Measurements from ENCODE around the gene GAPT.
"Not testable (repeated sequence)": the region's sequence is repeated elsewhere in the genome, so short reads cannot be mapped to it uniquely, and the experiment has no call there.

GAPT gene

GRCh38 chr5:58505971-58506640, 14.9 kb downstream of the GAPT start:
- DNase-seq: peak; percentile 88

- peak; percentile 77 for DNase-seq
Measured at GRCh38 chr5:58507715-58508114, 16.5 kb downstream of the GAPT start.

- no peak for DNase-seq
Measured at GRCh38 chr5:58517198-58517597, 26.0 kb downstream of the GAPT start.

GRCh38 chr5:58523956-58524355, 32.7 kb downstream of the GAPT start:
- no peak for DNase-seq

GRCh38 chr5:58524571-58524970, 33.3 kb downstream of the GAPT start:
- no peak for DNase-seq

GRCh38 chr5:58530942-58531490, 39.8 kb downstream of the GAPT start:
- no peak for DNase-seq

- not testable (repeated sequence) for DNase-seq
Measured at GRCh38 chr5:58541935-58542334, 50.7 kb downstream of the GAPT start.

- no peak for DNase-seq
Measured at GRCh38 chr5:58542709-58543108, 51.5 kb downstream of the GAPT start.

GRCh38 chr5:58543723-58544122, 52.5 kb downstream of the GAPT start:
- peak; percentile 65 for DNase-seq

GRCh38 chr5:58544195-58544594, 53.0 kb downstream of the GAPT start:
- peak; percentile 98 for DNase-seq

GRCh38 chr5:58544926-58545325, 53.7 kb downstream of the GAPT start:
- DNase-seq: peak; percentile 35

- peak; percentile 94 for DNase-seq
Measured at GRCh38 chr5:58545912-58546311, 54.7 kb downstream of the GAPT start.
